Stimulated activated CD4-positive, alpha-beta T cell treated with anti-CD3 and anti-CD28 coated beads, TNF-alpha, amount 100 ng/mL, for 1 hour (primary cell): Measurements from ENCODE around the gene DNAI4.
"Not testable (repeated sequence)": the region's sequence is repeated elsewhere in the genome, so short reads cannot be mapped to it uniquely, and the experiment has no call there.

Experiments
- DNase-seq, 3 donors: peaks; one replicate each; pipeline ENCODE4 v3.0.0-alpha.2; 2020; ENCODE audit warnings: low read depth in 3 of 3, low spot score in 1 of 3

DNAI4 gene

GRCh38 chr1:66840929-66841328 lies 83.7 kb downstream of the DNAI4 start:
- DNase-seq: no peak

GRCh38 chr1:66834926-66835325 lies 89.7 kb downstream of the DNAI4 start:
- no peak for DNase-seq

GRCh38 chr1:66833112-66833511 lies 91.5 kb downstream of the DNAI4 start:
- DNase-seq: no peak

- DNase-seq: no peak
Measured at GRCh38 chr1:66831529-66832239, 93.0 kb downstream of the DNAI4 start.

GRCh38 chr1:66824771-66825170 lies 99.9 kb downstream of the DNAI4 start:
- no peak for DNase-seq

GRCh38 chr1:66809736-66810326 lies 114.8 kb downstream of the DNAI4 start:
- no peak for DNase-seq

- DNase-seq: no peak
Measured at GRCh38 chr1:66809245-66809644, 115.4 kb downstream of the DNAI4 start.

- DNase-seq: not testable (repeated sequence)
Measured at GRCh38 chr1:66795839-66796238, 128.8 kb downstream of the DNAI4 start.

- DNase-seq: no peak
Measured at GRCh38 chr1:66791621-66792610, 132.7 kb downstream of the DNAI4 start.

- DNase-seq: peak in 2 of 3 donors; percentile 7 to 21
Measured at GRCh38 chr1:66788231-66788939, 136.3 kb downstream of the DNAI4 start.

- no peak for DNase-seq
Measured at GRCh38 chr1:66787641-66788040, 137.0 kb downstream of the DNAI4 start.

GRCh38 chr1:66785800-66786199 lies 138.9 kb downstream of the DNAI4 start:
- DNase-seq: not testable (repeated sequence)

- no peak for DNase-seq
Measured at GRCh38 chr1:66779475-66780078, 145.1 kb downstream of the DNAI4 start.

- DNase-seq: no peak
Measured at GRCh38 chr1:66778969-66779368, 145.7 kb downstream of the DNAI4 start.

GRCh38 chr1:66778266-66778665 lies 146.4 kb downstream of the DNAI4 start:
- no peak for DNase-seq

- no peak for DNase-seq
Measured at GRCh38 chr1:66777831-66778230, 146.8 kb downstream of the DNAI4 start.

- no peak for DNase-seq
Measured at GRCh38 chr1:66775646-66776045, 149.0 kb downstream of the DNAI4 start.

GRCh38 chr1:66774438-66774837 lies 150.2 kb downstream of the DNAI4 start:
- no peak for DNase-seq

GRCh38 chr1:66773227-66773626 lies 151.4 kb downstream of the DNAI4 start:
- DNase-seq: no peak

GRCh38 chr1:66770694-66771093 lies 154.0 kb downstream of the DNAI4 start:
- DNase-seq: no peak

GRCh38 chr1:66770240-66770639 lies 154.4 kb downstream of the DNAI4 start:
- no peak for DNase-seq
